Breast epithelium (tissue), 3 donors: Measurements from ENCODE around the gene FZD10.

Source experiments
- POLR2A ChIP-seq: fragments of 450-650 bp; IDR thresholded peaks from one replicate; pipeline ENCODE4 v1.6.1; 2016; ENCODE audit warnings: antibody characterized with exemption, mild to moderate bottlenecking, moderate library complexity
- POLR2AphosphoS5 ChIP-seq, 3 donors: sonication (generic); formaldehyde crosslinking; IDR thresholded peaks; one replicate each; pipeline ENCODE4 v1.6.1; 2017; ENCODE audit warnings: antibody characterized with exemption in 3 of 3

GRCh38 chr12:130162745-130163460 is 639 bp downstream of the FZD10 start:
- TF ChIP-seq POLR2A (no peak), POLR2AphosphoS5 (IDR thresholded peaks at IDR 0.05) (no peak)
